GM18520 (cell line): ENCODE data around the gene MFN2.
"Not testable (repeated sequence)": the region's sequence is repeated elsewhere in the genome, so short reads cannot be mapped to it uniquely, and the experiment has no call there.

Experiments used
- ATAC-seq: cut with Tn5 transposase; IDR thresholded peaks from one replicate; pipeline ENCODE4 v1.9.1; 2021; ENCODE audit not compliant: unreplicated experiment

Gene MFN2

GRCh38 chr1:11997081-11997850 lies 17.0 kb downstream of the MFN2 start:
- no peak for ATAC-seq

GRCh38 chr1:11998636-11999035 lies 18.4 kb downstream of the MFN2 start:
- no peak for ATAC-seq

GRCh38 chr1:11999236-11999635 lies 19.0 kb downstream of the MFN2 start:
- no peak for ATAC-seq

- ATAC-seq: no peak
Observed at GRCh38 chr1:12001249-12001917, 21.1 kb downstream of the MFN2 start.

- ATAC-seq: no peak
Observed at GRCh38 chr1:12001996-12002493, 21.8 kb downstream of the MFN2 start.

GRCh38 chr1:12003762-12004161 lies 23.5 kb downstream of the MFN2 start:
- ATAC-seq: no peak

- ATAC-seq: no peak
Observed at GRCh38 chr1:12005488-12006166, 25.4 kb downstream of the MFN2 start.

- ATAC-seq: no peak
Observed at GRCh38 chr1:12006167-12006921, 26.1 kb downstream of the MFN2 start.

GRCh38 chr1:12007204-12007603 lies 27.0 kb downstream of the MFN2 start:
- no peak for ATAC-seq

- ATAC-seq: not testable (repeated sequence)
Observed at GRCh38 chr1:12008355-12008754, 28.1 kb downstream of the MFN2 start.

GRCh38 chr1:12009318-12009947 lies 29.2 kb downstream of the MFN2 start:
- no peak for ATAC-seq

GRCh38 chr1:12010746-12011570 lies 30.7 kb downstream of the MFN2 start:
- ATAC-seq: no peak

- ATAC-seq: no peak
Observed at GRCh38 chr1:12011998-12012397, 31.8 kb downstream of the MFN2 start.

GRCh38 chr1:12012560-12013316 lies 32.5 kb downstream of the MFN2 start:
- ATAC-seq: no peak

GRCh38 chr1:12014141-12014991 lies 34.1 kb downstream of the MFN2 start:
- no peak for ATAC-seq

- ATAC-seq: no peak
Observed at GRCh38 chr1:12015001-12015491, 34.8 kb downstream of the MFN2 start.

GRCh38 chr1:12015499-12015898 lies 35.3 kb downstream of the MFN2 start:
- no peak for ATAC-seq

- no peak for ATAC-seq
Observed at GRCh38 chr1:12016182-12016581, 35.9 kb downstream of the MFN2 start.
